T-cell (primary cell): ENCODE data around the gene CCL8. TPM values are rescaled to one million over a fixed set of nuclear protein-coding genes. Genes with fewer than 3 reads are reported as not detected.

ENCODE experiments used
- ATAC-seq, 4 experiments: fragments of 200-7000 bp in 3 of 4; fragments of 150-1000 bp in 1 of 4; cut with Tn5 transposase; replicated peaks in 1 of 4; 1 replicate in 3 of 4; 2 replicates in 1 of 4; pipeline ENCODE4 v1.10.0; 2021; ENCODE audit warnings: moderate library complexity in 3 of 4, mild to moderate bottlenecking in 2 of 4, moderate number of reproducible peaks in 1 of 4
- CTCF ChIA-PET, 2 donors: fragments of 300-600 bp; sonication (Branson Sonifier 250); formaldehyde crosslinking; loops; one replicate each; lab custom pipeline; 2022; ENCODE audit warnings: antibody characterized with exemption in 2 of 2; lab: Charles Lee
- POLR2A ChIA-PET, 2 donors: fragments of 300-600 bp; sonication (Branson Sonifier 250); formaldehyde crosslinking; loops; one replicate each; lab custom pipeline; 2022; ENCODE audit warnings: antibody characterized with exemption in 2 of 2; lab: Charles Lee
- DNase-seq, 35 experiments: peaks; one replicate each; pipeline versions ENCODE4 v3.0.0 to v3.0.0-alpha.2; 2013 to 2023
- H3K27ac ChIP-seq: one replicate; pipeline ENCODE4 v1.5.1; 2013; ENCODE audit warnings: low read length
- H3K27me3 ChIP-seq, 2 experiments: replicated peaks in 1 of 2; 1 replicate in 1 of 2; 2 replicates in 1 of 2; pipeline versions ENCODE4 v1.6.1 to v1.7.0; 2013; ENCODE audit warnings: low read length in 1 of 2, mixed read lengths in 1 of 2; ENCODE audit not compliant: control insufficient read depth in 2 of 2, insufficient read depth in 2 of 2; ENCODE audit errors: extremely low read depth in 1 of 2
- H3K36me3 ChIP-seq, 2 donors: 1 replicate in 1 of 2; 2 replicates in 1 of 2; pipeline versions ENCODE4 v1.6.1 to v1.7.0; 2013; ENCODE audit warnings: low read length in 1 of 2; ENCODE audit not compliant: control insufficient read depth in 2 of 2, insufficient read depth in 1 of 2; ENCODE audit errors: extremely low read depth in 1 of 2
- H3K4me1 ChIP-seq, 2 experiments: 1 replicate in 1 of 2; 2 replicates in 1 of 2; pipeline versions ENCODE4 v1.6.1 to v1.7.0; 2013; ENCODE audit warnings: low read length in 2 of 2, mixed read lengths in 1 of 2; ENCODE audit not compliant: insufficient read depth in 2 of 2, control insufficient read depth in 1 of 2; ENCODE audit errors: extremely low read depth in 1 of 2
- H3K4me3 ChIP-seq, 2 donors: 1 replicate in 1 of 2; 2 replicates in 1 of 2; pipeline versions ENCODE4 v1.5.1 to v1.7.0; 2013; ENCODE audit warnings: mild to moderate bottlenecking in 2 of 2, low read length in 1 of 2, moderate library complexity in 1 of 2; ENCODE audit not compliant: control insufficient read depth in 1 of 2; ENCODE audit errors: extremely low read depth in 1 of 2
- H3K9me3 ChIP-seq: 2 replicates; pipeline ENCODE4 v1.7.0; 2013
- H3K27ac Mint-ChIP-seq, 2 donors: one replicate each; pipeline ENCODE4 v1.8.0; 2020 to 2021; ENCODE audit warnings: mild to moderate bottlenecking in 2 of 2, mixed read lengths in 2 of 2
- H3K27me3 Mint-ChIP-seq, 2 donors: one replicate each; pipeline ENCODE4 v1.8.0; 2021 to 2022; ENCODE audit warnings: mixed read lengths in 2 of 2
- H3K36me3 Mint-ChIP-seq: one replicate; pipeline ENCODE4 v1.8.0; 2021; ENCODE audit warnings: mixed read lengths
- H3K4me1 Mint-ChIP-seq, 3 donors: one replicate each; pipeline ENCODE4 v1.8.0; 2020 to 2022; ENCODE audit warnings: mixed read lengths in 3 of 3, mild to moderate bottlenecking in 1 of 3
- H3K4me3 Mint-ChIP-seq, 3 donors: one replicate each; pipeline ENCODE4 v1.8.0; 2020 to 2022; ENCODE audit warnings: mild to moderate bottlenecking in 3 of 3, mixed read lengths in 3 of 3, moderate library complexity in 3 of 3
- H3K9me3 Mint-ChIP-seq, 3 donors: one replicate each; pipeline ENCODE4 v1.8.0; 2020 to 2022; ENCODE audit warnings: mixed read lengths in 3 of 3
- WGBS: methylation state at CpG from one replicate; pipeline ENCODE4 v1.1.5; 2013; ENCODE audit warnings: missing lambda C conversion rate; ENCODE audit not compliant: insufficient coverage; 5-methylcytosine and 5-hydroxymethylcytosine counted together
- total RNA-seq, 35 experiments: library from RNA in 6 of 35; stranded (reverse) in 6 of 35; fragments of 120-200 nt in 1 of 35; gene quantifications; one replicate each; pipeline versions ENCODE4 v1.2.1 to v1.2.4 and lab custom pipeline; 2013 to 2026

Gene CCL8
- total RNA-seq, 5 donors from 2014 or later (not counting 1 experiment from before 2014, with no cell fraction given) = not detected

DNA sequence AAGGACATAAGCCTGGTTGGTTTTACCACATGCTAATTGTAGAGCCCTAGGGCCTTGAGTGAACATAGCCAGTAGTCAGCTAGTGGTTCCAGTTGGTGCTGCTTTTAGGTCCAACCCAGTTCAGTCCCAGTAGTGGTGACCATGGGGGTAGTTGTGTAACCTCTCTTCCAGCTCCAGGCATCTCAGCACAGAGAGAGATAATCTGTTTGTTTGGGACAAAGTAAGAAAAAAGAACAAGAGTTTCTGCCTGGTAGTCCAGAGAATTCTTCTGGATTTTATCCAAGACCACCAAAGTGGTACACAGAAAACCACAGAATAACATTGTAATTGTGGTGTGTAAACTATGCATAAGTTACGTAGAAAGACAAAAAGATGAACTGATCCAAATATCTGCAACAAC, 31.9 kb downstream of the CCL8 start:
- no CpG with 5 or more reads among the region's 1 CpG for WGBS
- peaks cover 10 to 11% of the 10 kb centered on the region in 2 donors for H3K27me3 Mint-ChIP-seq
- no peaks in the 10 kb centered on the region for H3K4me1 Mint-ChIP-seq
- no peaks in the 10 kb centered on the region for H3K4me1 ChIP-seq
- no peak for ATAC-seq
- H3K9me3 Mint-ChIP-seq = peaks cover 0 to 4% (median 3%) of the 10 kb centered on the region in 3 donors
- CTCF ChIA-PET = no interaction called here
- peaks cover 0 to 6% of the 10 kb centered on the region in 2 experiments for H3K27me3 ChIP-seq
- H3K9me3 ChIP-seq = no peaks in the 10 kb centered on the region
- no peak for DNase-seq
- H3K27ac Mint-ChIP-seq = no peak overlapping the region
- H3K27ac ChIP-seq = no peak overlapping the region
- no peaks in the 10 kb centered on the region for H3K36me3 ChIP-seq
- no peak overlapping the region for H3K4me3 Mint-ChIP-seq
- POLR2A ChIA-PET = no interaction called here
- no peak overlapping the region for H3K4me3 ChIP-seq
- H3K36me3 Mint-ChIP-seq = no peaks in the 10 kb centered on the region

- no peaks in the 10 kb centered on the region for H3K36me3 ChIP-seq
- H3K4me3 ChIP-seq = no peak overlapping the region
- Mint-ChIP-seq H3K36me3 (no peaks in the 10 kb centered on the region), H3K27ac (no peak overlapping the region), H3K9me3 (peaks cover 0 to 4% (median 3%) of the 10 kb centered on the region in 3 donors), H3K4me1 (no peaks in the 10 kb centered on the region), H3K27me3 (peaks cover 7 to 11% of the 10 kb centered on the region in 2 donors), H3K4me3 (no peak overlapping the region)
- ChIA-PET POLR2A (no interaction called here), CTCF (no interaction called here)
- H3K9me3 ChIP-seq = no peaks in the 10 kb centered on the region
- no peaks in the 10 kb centered on the region for H3K4me1 ChIP-seq
- no peak overlapping the region for H3K27ac ChIP-seq
- ATAC-seq (no peak), DNase-seq (no peak)
- peaks cover 0 to 11% of the 10 kb centered on the region in 2 experiments for H3K27me3 ChIP-seq
Measured at GRCh38 chr17:34352191-34352590, 33.0 kb downstream of the CCL8 start.

DNA sequence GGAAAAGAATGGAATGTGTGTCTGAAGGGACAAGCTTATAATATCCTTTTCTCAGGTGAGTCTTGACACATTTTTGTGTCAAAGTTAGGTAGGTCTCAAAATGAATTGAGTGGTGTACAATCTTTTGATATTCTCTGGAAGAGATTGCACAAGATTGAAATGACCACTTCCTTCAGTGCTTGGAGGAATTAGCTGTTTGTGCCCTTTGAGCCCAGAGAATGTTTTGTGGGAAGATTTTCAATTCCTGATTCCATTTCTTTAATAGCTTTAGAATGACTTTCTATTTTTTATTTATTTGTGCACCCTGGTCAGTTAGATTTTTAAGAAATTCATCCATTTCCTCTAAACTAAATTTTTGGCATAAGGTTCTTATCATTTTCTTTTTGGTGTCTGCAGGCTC, 35.4 kb downstream of the CCL8 start:
- H3K27ac Mint-ChIP-seq = no peak overlapping the region
- Histone ChIP-seq H3K27me3 (peaks cover 0 to 14% of the 10 kb centered on the region in 2 experiments), H3K4me1 (no peaks in the 10 kb centered on the region), H3K36me3 (no peaks in the 10 kb centered on the region), H3K4me3 (no peak overlapping the region), H3K9me3 (no peaks in the 10 kb centered on the region), H3K27ac (no peak overlapping the region)
- peaks cover 0 to 4% (median 3%) of the 10 kb centered on the region in 3 donors for H3K9me3 Mint-ChIP-seq
- H3K4me3 Mint-ChIP-seq = no peak overlapping the region
- no peaks in the 10 kb centered on the region for H3K4me1 Mint-ChIP-seq
- CTCF ChIA-PET = interaction anchor here in 1 of 2 donors (0.7 kb wide), 2 partner anchors 897 to 1396 kb away, joined by 3 to 4 read pairs; no protein-coding TSS in a partner anchor
- POLR2A ChIA-PET = no interaction called here
- peaks cover 4 to 10% of the 10 kb centered on the region in 2 donors for H3K27me3 Mint-ChIP-seq
- H3K36me3 Mint-ChIP-seq = no peaks in the 10 kb centered on the region
- no peak for DNase-seq
- ATAC-seq = no peak

DNA sequence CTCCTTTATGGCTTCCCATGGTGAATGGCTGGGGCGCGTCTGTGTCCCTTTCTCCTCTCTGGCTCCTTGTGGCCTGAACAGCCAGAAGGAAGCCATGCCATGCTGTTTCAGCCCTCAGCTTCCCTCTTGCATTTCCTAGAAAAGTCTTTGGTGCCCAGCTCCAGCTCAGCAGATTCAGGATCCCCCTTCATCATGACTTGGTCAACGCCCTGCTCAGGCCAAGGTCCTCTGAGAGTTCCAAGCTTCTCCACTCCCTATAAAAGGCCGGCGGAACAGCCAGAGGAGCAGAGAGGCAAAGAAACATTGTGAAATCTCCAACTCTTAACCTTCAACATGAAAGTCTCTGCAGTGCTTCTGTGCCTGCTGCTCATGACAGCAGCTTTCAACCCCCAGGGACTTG, 37.0 kb downstream of the CCL8 start, which contains the start of gene CCL13:
Gene CCL13, plus strand, starts transcription at position 287 of the 400 bp plus-strand sequence. Its CDS starts 47 bp downstream, at position 334.
- Histone ChIP-seq H3K36me3 (no peaks in the 10 kb centered on the region), H3K9me3 (no peaks in the 10 kb centered on the region), H3K4me1 (peaks cover 0 to 2% of the 10 kb centered on the region in 2 experiments), H3K27ac (no peak within 1 kb of the TSS), H3K4me3 (no peak within 1 kb of the TSS), H3K27me3 (peaks cover 0 to 9% of the 10 kb centered on the region in 2 experiments)
- CTCF ChIA-PET = no interaction called here
- peaks cover 4 to 10% of the 10 kb centered on the region in 2 donors for H3K27me3 Mint-ChIP-seq
- no peaks in the 10 kb centered on the region for H3K36me3 Mint-ChIP-seq
- no peaks in the 10 kb centered on the region for H3K4me1 Mint-ChIP-seq
- DNase-seq (no peak), ATAC-seq (no peak)
- POLR2A ChIA-PET = no interaction called here
- no peak within 1 kb of the TSS for H3K27ac Mint-ChIP-seq
- H3K4me3 Mint-ChIP-seq = no peak within 1 kb of the TSS
- H3K9me3 Mint-ChIP-seq = peaks cover 0 to 4% (median 3%) of the 10 kb centered on the region in 3 donors
- 86% methylated on average over 5 of the region's 5 CpGs for WGBS

DNA sequence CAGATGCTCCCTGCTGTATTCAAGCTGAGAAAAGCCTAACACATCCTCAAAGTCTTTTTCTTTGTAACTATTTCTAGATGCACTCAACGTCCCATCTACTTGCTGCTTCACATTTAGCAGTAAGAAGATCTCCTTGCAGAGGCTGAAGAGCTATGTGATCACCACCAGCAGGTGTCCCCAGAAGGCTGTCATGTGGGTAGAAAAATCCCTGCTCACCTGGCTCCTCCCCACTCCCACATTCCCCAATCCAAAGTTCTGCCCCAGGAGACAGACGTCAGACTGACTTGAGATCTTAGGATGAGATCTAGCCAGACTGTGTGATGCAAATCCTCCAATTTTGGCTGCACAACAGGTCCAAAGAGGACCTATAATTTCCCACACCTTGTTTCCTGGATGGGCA, 38.2 kb downstream of the CCL8 start:
- Histone ChIP-seq H3K4me1 (peaks cover 0 to 2% of the 10 kb centered on the region in 2 experiments), H3K4me3 (no peak overlapping the region), H3K27ac (no peak overlapping the region), H3K27me3 (peaks cover 0 to 12% of the 10 kb centered on the region in 2 experiments), H3K9me3 (no peaks in the 10 kb centered on the region), H3K36me3 (no peaks in the 10 kb centered on the region)
- WGBS = no CpG with 5 or more reads among the region's 2 CpGs
- DNase-seq (no peak), ATAC-seq (no peak)
- H3K27me3 Mint-ChIP-seq = peaks cover 6 to 14% of the 10 kb centered on the region in 2 donors
- POLR2A ChIA-PET = no interaction called here
- H3K9me3 Mint-ChIP-seq = peaks cover 0 to 4% (median 3%) of the 10 kb centered on the region in 3 donors
- H3K4me1 Mint-ChIP-seq = no peaks in the 10 kb centered on the region
- H3K36me3 Mint-ChIP-seq = no peaks in the 10 kb centered on the region
- no peak overlapping the region for H3K4me3 Mint-ChIP-seq
- H3K27ac Mint-ChIP-seq = no peak overlapping the region
- CTCF ChIA-PET = no interaction called here

DNA sequence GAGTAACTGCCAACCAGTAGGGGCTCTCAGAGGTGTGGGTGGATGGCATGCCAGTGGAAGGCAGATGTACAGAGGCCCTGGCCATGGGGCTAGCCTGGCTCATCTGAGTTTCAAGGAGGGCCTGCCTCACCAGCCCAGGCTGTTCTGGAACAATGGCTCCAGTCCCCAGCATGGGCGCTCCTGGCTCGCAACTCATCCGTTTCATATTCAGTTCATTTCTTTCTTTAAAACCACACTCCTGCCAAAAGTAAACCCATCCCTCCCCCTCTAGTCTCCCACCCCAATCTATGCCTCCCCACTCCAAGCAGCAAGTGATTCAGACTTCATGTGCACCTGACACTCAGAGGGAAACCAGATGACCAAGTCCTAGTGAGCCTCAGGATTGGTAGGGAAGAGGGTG, 39.4 kb downstream of the CCL8 start:
- POLR2A ChIA-PET = no interaction called here
- no peak overlapping the region for H3K4me3 Mint-ChIP-seq
- CTCF ChIA-PET = no interaction called here

More for the DNA sequence above, 39.4 kb downstream of the CCL8 start:
- 100% methylated on average over 3 of the region's 3 CpGs for WGBS
- no peak overlapping the region for H3K27ac ChIP-seq
- H3K36me3 ChIP-seq = no peaks in the 10 kb centered on the region
- peaks cover 0 to 20% of the 10 kb centered on the region in 2 experiments for H3K27me3 ChIP-seq
- Mint-ChIP-seq H3K27me3 (peaks cover 9 to 20% of the 10 kb centered on the region in 2 donors), H3K27ac (no peak overlapping the region), H3K9me3 (peaks cover 0 to 4% (median 3%) of the 10 kb centered on the region in 3 donors), H3K4me1 (no peaks in the 10 kb centered on the region), H3K36me3 (no peaks in the 10 kb centered on the region)
- no peaks in the 10 kb centered on the region for H3K9me3 ChIP-seq
- no peak overlapping the region for H3K4me3 ChIP-seq
- peaks cover 0 to 2% of the 10 kb centered on the region in 2 experiments for H3K4me1 ChIP-seq
- ATAC-seq (no peak), DNase-seq (no peak)
